SIG-M5 treated with dmso at 0.1 percent for 504 hours (cell line): ENCODE results near the gene RNF40.

ENCODE experiments used
- DNase-seq: peaks from one replicate; lab custom pipeline; 2025; ENCODE audit not compliant: unreplicated experiment; lab: John Stamatoyannopoulos, UW

Gene RNF40

DNA sequence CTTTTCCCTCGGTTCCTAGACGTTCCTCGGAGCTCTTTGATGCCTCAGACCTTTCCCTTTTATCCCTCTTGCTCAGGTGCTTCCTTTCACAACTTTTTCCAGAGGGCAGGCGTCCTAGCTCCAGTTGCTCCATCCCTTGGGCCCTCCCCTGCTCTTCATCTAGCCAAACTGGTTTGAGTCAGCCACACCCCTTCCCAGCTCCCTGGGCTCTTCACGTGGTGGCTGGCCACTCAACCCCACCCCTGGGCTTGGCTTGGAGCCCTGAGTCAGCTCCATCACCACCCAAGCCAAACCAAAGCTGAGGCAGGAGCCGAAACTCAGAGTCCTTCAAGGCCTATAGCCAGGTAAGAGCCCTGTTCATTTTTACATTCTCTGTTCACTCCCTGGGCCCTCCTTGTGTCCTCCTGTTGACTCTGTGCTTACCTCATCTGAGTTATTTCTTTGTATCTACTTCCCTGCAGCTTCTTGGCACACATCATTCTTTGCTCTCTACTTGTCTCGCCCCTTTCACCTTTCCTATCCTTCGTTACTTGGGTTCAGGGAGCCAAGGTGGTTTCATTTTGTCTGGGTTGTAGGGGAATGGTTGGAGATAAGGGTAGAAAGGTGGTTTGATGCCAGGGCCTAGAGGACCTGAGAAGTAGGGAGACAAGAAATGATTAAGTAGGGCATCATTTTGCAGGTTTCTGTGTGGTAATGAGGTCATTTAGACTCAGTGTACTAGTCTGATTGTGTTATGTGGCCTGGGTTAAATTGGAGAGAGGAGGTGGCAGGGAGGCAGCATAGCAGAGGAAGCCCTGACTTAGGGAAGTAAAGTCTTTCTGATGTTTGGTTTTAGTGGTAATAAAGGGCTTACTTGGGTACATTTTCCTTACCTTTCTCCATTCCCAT is 21.5 kb upstream of the RNF40 start:
- DNase-seq, result peak; percentile 64

DNA sequence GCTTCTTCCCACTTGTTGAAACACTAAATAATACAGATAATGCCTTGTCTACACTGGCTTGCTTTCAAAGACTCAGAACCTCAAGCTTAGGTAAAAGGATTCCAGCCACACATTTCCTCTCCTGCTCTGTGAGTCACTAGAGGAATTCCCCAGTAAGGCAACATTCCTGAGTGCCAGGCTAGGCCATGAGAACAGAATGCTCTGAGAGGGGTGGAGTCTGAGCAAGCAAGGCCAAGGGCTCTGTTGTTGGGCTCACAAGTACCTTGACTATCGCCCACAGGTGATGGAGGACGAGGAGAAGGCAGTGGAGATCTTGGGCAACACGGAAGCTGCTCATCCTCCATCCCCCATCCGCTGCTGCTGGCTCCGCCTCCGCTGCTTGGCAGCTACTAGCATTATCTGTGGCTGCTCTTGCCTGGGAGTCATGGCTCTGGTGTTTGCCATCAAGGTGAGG is 20.6 kb upstream of the RNF40 start:
- peak; percentile 64 for DNase-seq

DNA sequence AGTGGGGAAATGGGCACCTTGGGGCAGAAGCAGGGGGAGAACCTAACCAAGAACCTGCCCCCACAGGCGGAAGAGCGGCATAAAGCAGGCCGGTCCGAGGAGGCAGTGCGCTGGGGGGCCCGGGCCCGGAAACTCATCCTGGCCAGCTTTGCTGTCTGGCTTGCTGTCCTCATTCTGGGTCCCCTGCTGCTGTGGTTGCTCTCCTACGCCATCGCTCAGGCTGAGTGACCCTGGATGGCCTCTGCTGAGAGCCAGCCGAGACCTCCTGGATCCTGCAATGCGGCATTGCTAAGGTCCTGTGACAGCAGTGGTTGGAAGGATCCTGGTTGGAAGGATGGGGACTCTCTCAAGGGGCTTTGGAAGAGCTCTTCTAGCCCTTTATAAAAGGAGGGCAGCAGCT is 18.4 kb upstream of the RNF40 start:
- DNase-seq, result no peak

DNA sequence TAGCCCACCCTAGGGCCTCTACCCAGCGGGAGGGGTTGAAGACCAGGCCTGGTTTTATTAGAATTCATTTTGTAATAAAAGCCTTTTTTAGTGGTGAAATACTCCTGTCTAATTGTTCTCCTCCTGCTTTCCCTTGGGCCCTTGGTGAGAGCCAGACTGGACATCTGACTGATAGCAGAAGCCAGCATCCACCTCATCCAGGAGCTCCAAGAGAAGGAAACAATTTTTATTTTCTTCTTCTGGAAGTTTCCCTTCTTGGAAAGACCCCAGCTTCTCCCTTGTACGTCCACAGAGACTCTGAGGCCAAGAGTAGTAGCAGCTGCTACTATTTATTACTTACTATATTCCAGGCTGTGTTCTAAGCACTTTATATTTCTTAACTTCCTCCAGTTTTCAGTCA is 17.9 kb upstream of the RNF40 start:
- no peak for DNase-seq

DNA sequence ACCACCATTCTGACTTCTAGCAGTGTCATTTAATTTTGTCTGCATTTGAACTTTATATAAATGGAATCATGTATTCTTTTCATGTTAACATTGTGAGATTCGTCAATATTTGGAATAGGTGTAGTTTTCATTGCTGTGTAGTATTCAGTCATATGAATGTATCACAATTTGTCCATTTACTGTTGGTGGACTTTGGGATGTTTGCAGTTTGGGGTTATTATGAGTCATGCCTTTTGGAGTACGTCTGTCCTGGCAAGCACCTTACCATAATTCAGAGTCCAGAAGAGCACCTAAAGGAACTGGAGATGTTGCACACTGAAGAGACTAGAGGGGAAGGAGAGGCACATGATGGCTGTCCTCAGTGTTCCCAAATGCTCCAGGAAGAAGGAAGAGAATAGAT is 17.0 kb upstream of the RNF40 start:
- no peak for DNase-seq

DNA sequence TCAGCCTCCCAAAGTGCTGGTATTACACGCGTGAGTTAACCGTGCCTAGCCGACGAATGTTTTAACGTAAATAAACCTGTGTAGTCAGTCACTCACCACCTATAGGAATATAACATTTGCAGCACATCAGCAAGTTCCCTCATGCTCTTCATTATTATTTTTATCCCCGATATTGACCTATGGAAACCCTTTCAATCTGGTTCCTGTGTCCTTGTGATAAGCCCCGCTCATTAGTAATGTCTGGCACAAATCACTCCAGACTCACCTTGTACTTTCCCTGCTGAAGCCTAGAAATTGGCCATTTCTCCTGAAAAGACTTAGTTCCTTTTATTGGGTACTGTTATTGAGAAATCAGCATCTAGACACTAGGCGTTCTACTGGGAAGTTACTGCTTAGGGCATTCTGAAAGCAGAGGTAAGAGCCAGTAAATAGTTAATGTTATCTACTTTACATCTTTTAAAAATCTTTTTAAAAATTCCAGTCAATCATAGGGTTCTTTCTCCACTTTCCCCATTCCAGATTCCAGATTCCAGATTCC is 15.4 kb upstream of the RNF40 start:
- DNase-seq, result peak; percentile 43

DNA sequence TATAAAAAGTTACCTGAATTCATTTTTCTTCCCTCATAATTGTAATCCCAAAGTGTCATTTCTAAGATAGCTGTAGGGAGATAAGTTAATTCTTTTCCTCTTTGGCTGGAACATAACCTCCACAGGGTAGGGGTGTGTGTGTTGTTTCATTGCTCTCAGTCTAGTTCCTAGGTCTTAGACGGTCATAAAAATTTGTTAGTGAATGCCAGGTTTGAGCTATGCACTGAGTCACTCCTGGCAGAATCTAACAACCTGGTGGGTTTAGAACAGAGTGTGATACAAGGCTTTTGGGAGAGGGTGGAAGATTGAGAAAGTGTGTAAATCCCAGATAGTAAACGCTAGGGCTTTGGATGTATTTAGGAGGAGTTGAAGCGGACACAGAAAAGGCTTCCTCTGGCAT is 14.8 kb upstream of the RNF40 start:
- no peak for DNase-seq

DNA sequence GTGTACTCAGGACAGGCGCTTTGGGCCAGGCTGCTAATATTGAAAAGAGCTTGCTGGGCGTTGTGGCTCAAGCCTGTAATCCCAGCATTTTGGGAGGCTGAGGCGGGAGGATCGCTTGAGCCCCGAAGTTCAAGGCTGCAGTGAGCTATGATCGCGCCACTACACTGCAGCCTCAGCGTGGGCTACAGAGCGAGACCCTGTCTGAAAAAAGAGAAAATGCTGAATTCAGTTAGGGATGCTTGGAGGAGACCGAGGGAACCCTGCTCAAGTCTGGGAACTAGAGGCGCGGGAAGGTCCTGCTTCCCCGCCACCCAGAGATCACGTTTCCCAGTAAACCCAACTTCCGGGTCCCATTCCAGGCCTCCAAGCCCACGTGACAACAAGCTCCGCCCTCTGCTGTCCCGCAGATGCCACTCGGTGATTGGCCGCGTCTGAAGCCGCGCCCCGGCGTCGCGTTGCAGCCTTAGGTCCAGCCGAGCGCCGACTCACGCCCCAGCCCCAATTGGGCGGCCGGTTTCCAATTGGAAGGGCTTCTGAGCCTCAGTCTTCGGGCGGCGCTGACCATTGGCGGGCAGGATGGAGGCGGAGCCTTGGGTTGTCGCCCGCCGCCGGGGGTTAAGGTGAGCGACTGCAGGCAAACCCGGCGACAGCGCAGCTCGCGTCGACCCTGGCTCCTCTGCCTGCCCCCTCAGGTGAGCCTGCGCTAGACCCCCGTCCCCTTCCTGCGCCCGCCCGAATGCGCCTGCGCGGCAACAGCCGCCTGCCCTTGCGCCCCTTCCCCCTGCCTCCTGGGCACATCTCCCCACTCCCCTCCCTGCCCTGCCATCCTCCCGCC is 14.1 kb upstream of the RNF40 start, which contains the start of gene PHKG2:
Gene PHKG2, plus strand, starts transcription at position 627 of the 835 bp plus-strand sequence. CDS start 396 bp downstream, outside the sequence.
- peak; percentile 97 for DNase-seq

DNA sequence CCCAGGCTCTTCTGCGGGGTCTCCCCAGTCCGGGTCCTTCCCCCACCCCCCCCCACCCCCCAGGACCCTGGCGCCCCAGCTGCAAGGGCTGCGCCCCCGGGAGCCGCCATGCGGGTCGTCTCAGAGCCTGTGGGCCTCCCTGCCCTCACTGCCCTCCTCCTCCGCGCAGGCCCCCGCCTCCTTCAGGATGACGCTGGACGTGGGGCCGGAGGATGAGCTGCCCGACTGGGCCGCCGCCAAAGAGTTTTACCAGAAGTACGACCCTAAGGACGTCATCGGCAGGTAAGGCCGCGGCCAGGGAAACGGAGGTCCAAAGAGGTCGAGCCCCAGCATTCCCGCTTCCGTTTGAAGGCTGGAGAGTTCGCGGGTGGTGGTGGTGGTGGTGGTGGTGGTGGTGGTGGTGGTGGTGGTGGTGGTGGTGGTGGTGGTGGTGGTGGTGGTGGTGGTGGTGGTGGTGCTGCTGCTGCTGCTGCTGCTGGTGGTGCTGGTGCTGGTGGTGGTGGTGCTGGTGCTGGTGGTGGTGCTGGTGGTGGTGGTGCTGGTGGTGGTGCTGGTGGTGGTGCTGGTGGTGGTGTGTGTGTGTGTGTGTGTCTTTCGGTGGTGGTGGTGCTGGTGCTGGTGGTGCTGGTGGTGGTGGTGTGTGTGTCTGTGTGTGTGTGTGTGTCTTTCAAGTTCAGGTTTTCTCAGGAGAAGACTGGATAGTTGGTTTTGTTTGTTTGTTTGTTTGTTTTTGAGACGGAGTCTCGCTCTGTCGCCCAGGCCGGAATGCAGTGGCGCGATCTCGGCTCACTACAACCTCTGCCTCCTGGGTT is 13.3 kb upstream of the RNF40 start:
- no peak for DNase-seq

DNA sequence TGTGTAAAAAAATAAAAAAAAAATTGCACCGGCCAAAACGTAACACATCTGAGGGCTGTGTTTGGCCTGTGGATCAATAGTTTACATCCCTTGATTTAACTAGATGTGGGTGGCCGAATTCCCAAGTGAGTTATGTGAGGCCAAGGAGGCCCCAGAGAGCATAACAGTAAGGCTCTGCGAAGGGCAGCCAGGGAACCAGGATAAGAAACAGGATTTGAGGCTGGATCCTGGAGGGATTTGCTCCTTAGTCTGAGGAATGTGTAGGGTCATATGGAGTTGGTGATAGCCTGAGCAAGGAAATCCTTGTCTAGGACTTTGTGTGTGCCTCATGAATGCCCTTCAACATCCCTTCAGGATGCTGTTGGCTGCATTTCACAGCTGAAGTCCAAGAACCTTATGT is 11.9 kb upstream of the RNF40 start:
- DNase-seq, result no peak

DNA sequence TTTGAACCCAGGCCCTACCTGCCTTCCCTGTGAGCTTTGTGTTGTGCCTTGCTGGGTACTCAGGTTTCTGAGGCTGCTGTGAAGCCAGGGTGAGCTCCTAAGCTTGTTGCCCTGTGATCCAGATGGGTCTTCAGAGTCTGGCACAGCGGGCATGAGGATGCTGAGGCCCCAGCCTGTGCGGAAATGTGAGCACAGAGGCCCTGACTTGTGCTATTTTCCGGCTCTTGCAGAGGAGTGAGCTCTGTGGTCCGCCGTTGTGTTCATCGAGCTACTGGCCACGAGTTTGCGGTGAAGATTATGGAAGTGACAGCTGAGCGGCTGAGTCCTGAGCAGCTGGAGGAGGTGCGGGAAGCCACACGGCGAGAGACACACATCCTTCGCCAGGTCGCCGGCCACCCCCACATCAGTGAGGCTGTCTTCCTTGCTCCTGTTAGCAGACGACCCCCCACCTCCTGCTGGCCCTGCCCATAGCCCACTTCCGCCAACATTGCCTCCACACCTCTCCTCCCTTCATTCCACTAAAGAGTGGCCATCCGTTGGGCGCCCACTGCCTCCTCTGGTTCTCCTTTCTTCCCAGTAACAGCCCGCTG is 11.2 kb upstream of the RNF40 start:
- no peak for DNase-seq

DNA sequence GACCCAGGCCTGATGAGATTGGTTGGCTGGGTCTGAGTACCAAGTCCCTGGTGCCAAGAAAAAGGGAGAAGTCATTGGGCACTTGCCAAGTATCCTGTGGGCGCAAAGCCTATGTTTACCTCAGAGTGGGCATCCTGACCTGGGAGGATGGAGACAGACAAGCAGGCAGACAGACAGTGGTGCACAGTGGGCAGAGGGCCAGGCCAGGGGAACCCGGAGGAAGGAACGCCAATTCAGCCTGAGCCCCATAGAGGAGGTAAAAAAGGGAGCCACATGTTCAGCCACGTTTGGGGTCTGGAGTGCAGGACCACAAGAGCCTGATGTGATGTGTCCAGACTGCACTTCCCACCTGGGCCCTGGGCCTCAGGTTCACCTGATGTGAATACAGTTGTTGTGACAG is 8.5 kb upstream of the RNF40 start:
- no peak for DNase-seq

DNA sequence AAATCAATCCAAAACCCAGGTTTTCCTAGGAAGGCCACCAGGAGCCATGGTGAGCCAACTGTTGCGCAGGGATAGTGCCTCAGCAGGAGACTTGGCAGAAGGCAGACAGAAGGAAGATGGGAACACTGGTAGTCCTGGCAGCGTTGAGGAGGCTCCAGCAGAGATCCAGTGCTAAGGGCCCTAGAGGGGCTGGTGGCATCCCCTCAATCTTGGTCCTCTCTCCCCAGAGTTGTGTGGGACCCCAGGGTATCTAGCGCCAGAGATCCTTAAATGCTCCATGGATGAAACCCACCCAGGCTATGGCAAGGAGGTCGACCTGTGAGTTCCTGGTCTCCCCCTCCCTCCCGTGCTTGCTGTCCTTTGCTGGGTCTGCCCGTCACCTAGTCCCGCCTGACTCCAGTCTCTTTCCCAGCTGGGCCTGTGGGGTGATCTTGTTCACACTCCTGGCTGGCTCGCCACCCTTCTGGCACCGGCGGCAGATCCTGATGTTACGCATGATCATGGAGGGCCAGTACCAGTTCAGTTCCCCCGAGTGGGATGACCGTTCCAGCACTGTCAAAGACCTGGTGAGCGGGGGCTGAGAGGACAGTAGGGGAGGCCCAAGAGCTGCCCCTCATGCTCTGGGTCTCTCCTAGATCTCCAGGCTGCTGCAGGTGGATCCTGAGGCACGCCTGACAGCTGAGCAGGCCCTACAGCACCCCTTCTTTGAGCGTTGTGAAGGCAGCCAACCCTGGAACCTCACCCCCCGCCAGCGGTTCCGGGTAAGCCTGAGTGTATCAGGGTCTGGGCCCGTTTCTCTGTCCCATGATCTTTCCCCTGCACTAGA is 6.0 kb upstream of the RNF40 start:
- DNase-seq, result no peak

DNA sequence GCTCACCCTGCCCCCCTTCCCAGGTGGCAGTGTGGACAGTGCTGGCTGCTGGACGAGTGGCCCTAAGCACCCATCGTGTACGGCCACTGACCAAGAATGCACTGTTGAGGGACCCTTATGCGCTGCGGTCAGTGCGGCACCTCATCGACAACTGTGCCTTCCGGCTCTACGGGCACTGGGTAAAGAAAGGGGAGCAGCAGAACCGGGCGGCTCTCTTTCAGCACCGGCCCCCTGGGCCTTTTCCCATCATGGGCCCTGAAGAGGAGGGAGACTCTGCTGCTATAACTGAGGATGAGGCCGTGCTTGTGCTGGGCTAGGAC is 5.4 kb upstream of the RNF40 start:
- DNase-seq, result no peak

DNA sequence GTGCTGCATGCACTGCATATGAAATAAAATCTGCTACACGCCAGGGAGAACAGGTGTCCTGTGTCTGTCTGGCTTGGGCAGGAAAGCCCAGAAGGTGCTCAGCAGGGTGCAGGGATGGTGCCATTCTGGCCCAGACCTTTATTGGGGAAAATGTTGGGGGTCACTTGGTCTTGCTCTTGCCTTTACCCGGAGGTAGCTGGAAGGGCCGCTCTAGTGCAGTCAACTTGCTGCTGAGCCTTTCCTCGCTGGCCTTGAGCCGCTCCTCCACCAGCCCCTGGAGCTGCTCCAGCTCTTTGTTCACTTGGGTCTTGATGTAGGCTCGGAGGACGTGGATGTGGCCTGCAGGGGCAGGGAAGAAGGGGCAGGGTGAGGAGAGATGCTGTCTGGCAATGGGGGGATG is 4.8 kb upstream of the RNF40 start:
- no peak for DNase-seq

DNA sequence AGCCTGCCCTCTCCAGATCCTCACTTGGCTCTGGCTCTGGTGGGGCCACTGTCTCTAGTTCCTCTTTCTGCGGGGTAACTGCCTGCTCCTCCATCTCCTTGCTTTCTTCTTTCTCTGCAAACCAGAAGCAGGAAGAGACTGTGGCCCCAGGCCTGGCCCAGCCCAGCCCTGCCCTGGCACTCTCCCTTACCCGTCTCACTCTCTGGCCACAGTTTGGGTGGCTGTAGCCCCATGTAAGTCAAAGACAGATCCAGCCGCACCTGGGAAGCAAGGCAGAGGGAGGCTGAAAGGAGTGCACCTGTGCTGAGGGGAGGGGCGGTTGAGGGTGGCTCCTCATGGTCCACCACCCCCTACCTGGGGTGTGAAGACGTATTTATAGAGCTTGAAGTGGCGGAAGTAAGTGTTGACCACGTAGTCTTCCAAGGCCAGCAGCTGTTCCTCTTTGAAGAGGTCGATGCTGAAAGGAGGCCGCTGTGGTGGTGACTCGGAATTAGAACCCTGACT is 3.1 kb upstream of the RNF40 start:
- peak; percentile 83 for DNase-seq

DNA sequence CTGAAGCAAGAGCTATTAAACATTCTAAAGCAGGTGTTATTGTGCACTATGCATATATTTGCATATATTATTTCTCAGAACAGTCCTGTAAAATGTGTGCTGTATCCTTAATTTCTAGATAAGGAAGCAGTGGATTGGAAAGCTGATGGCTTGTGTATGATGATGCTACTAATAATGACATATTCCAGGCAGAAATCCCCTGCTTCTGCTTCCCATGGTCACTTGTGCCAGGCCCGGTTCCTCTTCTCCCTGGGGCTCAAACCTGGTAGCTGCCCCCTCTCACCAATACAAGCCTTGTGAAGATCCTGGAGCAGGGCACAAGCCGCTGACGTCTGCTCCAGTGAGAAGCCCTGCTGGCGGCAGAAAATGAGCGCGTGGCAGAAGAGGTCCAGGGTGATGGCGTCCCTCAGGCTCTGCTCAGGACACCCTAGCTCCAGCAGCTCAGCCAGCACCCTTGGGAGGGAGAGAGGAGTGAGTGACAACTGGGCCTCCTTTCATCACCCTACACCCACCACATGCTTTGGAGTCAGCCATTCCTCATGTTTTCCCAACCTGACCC is 2.0 kb upstream of the RNF40 start:
- no peak for DNase-seq

DNA sequence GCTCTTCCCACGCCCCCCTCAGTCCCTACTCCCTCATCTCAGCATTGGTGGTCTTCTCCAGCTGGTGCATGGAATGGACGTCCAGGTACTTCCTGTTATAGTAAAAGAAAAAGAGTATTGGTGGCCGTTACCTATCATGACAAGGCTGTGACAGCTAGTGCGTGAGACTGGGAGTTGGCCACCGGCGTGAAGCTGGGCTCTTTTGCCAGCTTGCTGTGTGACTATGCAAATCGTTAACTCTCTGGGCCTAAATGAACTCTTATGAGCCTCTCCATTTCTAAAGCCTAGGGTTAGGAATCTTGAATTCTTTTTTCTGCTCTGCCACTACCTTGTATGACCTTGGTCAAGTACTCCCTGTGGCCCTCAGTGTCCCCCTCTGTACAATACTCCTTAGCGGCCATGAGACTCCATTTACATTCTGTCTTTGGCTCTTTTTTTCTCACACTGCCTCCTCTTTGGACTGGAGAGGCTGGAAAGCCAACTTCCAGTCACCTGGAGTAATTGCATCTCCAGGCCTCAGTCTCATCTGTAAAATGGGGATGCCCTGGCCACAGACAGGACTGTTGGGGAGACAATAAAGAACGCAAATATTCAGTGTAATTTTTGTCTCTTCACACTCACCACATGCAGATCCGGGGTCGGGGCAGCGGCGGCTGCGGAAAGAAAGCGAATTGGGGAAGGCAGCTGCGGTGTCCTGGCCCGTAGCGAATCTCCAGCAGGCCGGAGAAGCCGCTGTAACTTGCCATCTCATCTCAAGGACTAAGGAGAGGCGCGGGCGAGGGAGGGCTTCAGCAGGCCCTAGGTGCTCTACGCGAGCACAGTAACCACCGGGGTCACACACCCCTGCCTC is 1.3 kb upstream of the RNF40 start:
- peak; percentile 62 for DNase-seq
